GM21576 (cell line): ENCODE measurements around the gene FCHO1.
"Not testable (repeated sequence)": the region's sequence is repeated elsewhere in the genome, so short reads cannot be mapped to it uniquely, and the experiment has no call there.

ENCODE experiments used
- ATAC-seq: cut with Tn5 transposase; IDR thresholded peaks from one replicate; pipeline ENCODE4 v1.9.1; 2021; ENCODE audit warnings: mild to moderate bottlenecking, moderate library complexity; ENCODE audit not compliant: unreplicated experiment

Gene FCHO1

DNA sequence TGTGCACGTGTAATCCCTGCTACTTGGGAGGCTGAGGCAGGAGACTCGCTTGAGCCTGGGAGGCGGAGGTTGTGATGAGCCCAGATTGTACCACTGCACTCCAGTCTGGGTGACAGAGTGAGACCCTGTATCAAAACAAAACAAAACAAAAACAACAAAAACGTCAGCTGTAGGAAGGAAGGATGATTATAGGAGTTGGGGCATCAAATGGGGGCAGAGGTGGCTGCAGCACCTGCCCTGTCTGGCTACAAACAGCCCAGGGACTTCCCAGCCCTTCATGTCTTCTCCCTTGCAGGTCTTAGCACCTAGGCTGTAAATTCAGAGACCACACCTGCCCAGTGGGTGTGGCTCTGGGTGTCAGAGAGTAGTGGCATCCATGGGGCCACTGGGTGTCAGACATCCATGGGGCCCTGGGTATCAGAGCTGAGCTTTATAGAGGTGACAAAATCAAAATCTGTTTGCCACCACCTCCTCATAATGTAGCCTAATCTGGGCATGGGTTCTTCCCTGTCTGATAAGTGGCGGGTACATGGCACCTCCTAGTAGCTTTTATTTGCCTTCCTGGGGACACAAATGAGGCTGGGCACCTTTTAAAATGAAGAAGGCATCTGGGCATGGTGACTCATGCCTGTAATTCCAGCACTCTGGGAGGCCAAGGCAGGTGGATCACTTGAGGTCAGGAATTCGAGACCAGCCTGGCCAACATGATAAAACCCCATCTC is 38.9 kb downstream of the FCHO1 start:
- ATAC-seq = no peak

DNA sequence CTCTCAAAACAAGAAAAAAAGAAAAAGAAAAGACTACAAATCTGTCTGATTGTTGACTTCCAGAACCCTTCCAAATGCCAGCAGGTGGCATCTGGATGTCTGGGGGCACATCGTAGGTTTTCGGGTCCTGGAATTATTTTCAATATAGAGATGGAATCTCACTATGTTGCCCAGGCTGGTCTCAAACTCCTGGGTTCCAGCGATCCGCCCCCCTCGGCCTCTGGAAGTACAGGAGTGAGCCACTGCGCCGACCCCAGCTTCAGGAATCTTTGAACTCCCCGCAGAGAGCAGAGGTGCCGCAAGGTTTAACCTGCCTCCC is 43.1 kb downstream of the FCHO1 start:
- ATAC-seq = no peak

DNA sequence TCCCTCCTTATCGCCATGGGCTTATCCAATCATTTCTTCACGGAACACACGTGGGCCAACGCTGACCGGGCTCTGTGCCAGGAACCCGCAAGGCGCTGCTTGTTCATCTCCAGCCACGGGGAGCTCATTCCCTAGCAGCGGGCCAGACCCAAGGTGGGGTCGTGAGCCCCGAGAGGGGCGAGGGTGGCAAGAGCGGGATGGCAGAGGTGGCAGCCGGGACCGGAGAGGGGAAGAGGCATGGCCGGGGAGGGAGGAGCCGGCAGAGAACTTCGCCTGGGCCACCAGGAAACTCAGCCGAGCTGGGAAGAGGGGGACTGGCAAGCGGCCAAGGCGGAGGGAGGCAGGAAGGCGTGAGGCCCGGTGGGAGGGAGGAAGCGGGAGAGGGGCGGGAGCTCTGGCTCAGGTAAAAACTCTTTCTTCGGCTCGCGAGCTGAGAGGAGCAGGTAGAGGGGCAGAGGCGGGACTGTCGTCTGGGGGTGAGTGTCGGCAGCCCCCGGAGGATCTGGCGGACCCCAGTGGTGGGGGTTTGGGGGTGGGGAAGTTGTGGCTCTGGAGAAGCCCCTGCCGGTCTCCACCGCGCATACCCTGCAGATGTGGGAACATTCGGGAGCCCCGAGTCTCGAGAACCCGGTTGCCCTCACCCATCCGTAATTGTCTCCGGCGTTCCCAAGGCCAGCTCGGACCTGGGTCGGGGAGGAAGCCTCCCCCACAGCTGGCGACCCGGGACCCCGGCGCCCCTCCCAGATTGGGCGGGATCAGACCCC is 43.6 kb downstream of the FCHO1 start, which contains the start of gene B3GNT3:
Gene B3GNT3, plus strand, starts transcription at position 408 of the 764 bp plus-strand sequence. CDS start 12,670 bp downstream, outside the sequence.
- ATAC-seq = no peak

DNA sequence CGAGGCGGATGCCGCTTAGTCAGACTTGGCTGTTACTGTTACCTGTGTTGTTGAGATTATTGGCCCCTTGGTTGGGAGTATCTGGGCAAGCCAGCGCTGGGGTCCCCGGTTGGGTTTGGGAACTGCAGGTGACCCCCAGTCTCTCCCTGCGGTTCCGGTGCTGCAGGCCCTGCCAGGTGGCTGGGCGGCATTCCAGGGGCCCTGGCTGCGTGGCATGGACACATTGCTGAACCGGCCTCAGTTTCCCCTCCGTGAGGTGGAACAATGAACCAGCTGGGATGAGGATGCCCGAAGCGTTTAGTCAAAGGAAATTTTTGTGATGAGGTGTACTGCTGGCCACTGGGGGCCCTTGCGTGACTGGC is 44.2 kb downstream of the FCHO1 start:
- no peak for ATAC-seq

DNA sequence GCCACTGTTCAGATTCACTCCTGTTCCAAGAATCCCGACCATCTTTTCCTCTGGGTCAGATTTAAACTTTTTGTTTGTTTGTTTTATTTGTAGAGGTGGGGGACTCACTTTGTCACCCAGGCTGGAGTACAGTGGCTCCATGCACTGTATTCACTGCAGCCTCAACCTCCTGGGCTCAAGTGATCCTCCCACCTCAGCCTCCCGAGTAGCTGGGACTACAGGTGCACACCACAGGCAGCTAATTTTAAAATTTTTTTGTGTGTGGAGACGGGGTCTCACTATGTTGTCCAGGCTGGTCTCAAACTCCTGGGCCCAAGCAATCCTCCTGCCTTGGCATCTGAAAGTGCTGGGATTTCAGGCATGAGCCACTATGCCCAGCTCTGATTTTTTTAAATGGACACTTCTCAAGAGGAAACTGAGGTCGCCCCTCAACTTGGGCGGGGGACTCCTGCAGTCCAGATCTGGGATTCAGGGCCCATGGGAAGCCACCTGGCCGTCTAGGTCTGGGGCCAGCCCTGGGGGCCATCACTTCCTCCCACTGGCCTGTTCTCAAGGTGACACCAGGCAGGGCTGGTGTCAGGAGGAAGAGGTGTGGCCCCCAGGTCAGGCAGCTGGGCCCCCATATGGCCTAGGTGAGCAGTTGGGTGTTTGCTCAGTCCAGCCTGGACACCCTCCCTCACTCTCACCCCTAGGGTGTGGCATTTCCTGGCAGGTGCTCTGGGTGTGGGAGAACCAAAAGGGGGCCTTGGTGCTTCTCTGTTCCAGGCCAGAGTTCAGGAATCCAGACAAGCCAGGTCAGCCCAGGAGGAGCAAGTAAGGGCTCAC is 44.9 kb downstream of the FCHO1 start:
- no peak for ATAC-seq

DNA sequence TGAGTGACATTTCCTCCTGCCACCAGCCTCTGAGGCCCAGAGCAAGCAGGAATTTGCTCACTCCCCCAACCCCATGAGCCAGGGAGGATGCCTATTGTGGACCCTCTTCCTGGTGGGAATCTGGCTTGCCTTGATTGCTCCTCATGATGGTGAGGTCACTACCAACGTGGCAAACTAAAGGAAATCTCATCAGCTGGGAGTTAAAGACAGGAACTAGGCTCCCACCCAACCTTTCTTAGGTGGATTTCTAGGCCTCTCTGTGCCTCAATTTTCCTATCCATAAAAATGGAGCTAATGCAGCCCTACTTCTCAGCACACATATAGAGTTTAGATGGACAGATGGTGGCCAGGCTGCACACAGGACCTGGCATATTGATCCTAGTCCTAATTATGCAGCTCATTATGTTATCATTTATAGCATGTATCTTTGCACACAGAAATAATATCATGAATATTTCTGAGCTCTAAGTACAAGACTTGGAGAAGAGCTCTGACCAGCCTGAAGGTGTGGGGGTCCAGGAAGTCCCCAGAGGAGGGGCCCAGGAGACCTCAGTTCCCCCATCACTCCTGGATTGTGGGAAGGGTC is 45.7 kb downstream of the FCHO1 start:
- ATAC-seq = no peak

DNA sequence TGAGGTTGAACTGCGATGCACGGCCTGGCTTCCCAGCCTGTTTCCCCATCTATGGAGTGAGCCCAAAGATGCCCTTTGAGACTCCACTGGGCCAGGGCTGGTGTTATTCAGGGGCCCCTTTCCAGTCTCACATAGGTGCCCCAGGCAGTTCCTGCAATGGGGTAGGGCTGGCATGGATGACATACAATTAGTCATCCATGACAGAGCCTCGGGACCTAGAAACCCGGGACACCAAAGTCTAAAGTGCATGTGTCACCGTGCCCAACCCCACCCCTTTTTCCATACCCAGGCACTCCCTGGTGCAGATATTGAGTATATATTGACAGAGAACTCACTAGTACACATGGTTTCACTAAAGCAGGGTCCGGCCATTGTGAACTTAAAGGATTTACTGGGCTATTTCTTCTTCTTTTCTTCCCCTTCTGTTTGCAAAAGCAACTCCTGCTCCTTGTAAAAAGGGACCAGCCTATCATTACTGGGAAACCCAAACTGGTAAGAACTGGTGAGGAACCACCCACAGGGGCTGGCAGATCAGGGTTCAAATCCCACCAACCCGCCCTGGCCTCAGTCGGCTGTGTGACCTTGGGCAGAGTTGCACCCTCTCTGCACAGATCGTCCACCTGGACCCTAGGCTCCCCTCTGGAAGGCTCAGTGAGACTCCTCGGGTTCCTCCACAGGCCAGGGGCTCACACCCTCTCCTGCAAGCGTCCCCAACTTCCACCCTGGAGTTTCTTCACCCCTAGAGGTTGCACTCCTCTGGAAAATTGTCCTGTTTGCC is 46.3 kb downstream of the FCHO1 start:
- no peak for ATAC-seq

DNA sequence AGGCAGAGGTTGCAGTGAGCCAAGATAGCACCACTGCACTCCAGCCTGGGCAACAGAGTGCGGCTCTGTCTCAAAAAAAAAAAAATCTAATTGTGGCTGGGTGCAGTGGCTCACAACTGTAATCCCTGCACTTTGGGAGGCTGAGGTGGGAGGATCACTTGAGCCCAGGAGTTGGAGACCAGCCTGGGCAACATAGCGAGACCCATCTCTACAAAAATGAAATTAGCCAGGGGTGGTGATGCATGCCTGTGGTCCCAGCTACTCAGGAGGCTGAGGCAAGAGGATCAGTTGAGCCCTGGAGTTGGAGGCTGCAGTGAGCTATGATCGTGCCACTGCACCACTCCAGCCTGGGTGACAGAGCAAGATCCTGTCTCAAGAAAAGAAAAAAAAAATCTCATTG is 47.3 kb downstream of the FCHO1 start:
- not testable (repeated sequence) for ATAC-seq

DNA sequence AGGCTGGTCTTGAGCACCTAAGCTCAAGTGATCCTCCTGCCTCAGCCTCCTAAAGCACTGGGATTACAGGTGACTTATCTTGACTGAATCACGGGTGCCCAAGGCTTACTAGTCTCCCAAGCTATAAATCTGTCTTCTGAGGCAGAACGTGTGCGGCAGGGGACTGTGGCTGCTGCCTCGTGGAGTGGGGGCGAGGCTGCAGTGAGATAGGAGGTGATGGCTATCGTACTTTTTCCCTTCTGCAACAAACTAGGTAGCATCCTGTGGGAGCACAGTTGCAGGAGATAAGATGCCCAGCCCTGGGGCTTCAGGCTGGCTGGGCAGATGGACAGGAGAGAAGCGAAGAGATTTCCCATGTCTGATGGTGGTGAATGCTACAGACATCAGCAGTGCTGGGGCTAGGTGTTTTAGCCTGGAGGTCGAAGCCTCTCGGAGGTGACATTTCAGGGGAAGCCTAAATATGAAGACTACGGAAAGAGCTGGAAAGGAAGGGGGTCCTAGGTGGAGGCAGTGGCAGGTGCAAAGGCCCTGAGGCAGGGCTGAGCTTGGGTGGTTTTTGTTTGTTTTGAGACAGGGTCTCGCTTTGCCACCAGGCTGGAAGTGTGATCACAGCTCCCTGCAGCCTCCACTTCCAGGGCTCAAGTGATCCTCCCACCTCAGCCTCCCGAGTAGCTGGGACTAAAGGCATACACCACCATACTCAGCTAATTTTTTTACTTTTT is 51.0 kb downstream of the FCHO1 start:
- no peak for ATAC-seq

DNA sequence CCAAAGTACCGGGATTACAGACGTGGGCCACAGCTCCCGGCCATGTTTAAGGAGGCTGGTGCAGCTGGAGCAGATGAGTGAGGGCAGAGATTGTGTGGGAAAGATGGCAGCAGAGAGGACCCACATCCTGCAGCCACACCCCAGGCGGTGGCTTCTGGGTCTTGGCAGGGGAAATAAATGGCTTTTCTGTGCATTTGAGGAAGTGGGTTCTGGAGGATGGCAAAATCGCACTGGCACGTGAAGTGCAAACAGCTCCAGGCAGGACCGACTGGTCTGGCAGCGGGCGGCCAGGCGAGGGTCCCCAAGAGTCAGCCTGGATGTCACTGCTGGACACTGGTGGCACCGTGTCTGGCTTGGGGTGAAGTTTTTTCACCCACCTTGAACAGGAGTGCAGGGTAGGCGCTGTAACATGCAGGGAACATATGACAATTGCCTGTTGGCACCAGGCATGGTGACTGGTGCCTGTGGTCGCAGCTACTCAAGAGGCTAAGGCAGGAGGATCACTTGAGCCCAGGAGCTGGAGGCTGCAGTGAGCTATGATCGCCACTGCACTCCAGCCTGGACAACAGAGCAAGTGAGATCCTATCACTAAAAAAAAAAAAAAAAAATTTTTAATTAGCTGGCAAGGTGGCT is 52.1 kb downstream of the FCHO1 start:
- no peak for ATAC-seq

DNA sequence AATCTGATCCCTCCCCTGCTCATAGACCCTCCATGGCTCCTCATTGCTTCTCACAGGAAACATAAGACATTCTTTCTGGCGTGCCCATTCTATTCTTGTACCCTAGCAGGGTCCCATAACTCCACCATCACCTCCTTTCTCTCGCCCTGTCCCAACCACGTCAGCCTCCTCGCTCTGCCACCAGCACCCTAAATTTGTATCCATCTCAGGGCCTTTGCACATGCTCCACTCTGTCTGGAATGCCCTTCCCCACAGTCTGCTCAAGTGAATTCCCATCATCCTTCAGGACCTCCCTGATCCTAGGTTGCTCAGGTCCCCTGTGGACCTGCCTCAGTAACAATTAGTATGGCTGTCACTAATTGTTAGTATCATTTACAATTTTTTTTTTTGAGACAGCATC is 54.1 kb downstream of the FCHO1 start:
- no peak for ATAC-seq

DNA sequence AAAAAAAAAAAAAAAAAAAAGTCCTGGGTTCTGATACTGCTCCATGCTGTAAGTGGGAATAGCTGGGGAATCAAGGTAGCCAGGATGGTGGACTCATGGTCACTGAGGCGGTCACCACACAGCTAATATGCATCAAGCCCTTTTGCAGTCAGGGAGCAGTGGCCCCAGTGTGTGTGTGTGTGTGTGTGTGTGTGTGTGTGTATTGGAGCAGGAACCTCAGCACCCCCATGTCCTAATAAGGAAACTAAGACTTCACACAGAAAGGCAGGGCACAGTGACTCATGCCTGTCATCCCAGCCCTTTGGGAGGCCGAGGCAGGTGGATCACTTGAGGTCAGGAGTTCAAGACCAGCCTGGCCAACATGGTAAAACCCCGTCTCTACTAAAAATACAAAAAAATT is 55.7 kb downstream of the FCHO1 start:
- no peak for ATAC-seq

DNA sequence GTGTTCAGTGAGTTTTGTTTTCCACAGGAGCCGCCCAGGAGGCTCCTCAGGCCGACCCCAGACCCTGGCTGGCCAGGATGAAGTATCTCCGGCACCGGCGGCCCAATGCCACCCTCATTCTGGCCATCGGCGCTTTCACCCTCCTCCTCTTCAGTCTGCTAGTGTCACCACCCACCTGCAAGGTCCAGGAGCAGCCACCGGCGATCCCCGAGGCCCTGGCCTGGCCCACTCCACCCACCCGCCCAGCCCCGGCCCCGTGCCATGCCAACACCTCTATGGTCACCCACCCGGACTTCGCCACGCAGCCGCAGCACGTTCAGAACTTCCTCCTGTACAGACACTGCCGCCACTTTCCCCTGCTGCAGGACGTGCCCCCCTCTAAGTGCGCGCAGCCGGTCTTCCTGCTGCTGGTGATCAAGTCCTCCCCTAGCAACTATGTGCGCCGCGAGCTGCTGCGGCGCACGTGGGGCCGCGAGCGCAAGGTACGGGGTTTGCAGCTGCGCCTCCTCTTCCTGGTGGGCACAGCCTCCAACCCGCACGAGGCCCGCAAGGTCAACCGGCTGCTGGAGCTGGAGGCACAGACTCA is 56.5 kb downstream of the FCHO1 start:
- ATAC-seq = no peak

DNA sequence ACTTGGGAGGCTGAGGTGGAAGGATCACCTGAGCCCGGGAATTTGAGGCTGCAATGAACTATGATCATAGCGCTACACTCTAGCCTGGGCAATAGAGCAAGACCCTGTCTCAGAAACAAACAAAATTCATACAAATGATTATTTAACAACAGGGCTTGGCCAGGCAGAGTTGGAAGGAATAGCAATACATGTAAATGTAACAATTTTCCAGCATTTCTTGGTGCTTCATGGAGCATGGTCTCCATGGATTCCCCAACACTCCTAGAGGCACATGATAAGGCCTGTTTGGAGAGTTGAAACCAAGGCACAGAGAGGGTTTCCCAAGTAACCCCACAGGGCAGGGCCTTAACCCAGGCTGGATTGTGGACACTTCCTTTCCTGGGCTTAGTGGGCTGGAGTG is 59.8 kb downstream of the FCHO1 start:
- ATAC-seq = no peak

DNA sequence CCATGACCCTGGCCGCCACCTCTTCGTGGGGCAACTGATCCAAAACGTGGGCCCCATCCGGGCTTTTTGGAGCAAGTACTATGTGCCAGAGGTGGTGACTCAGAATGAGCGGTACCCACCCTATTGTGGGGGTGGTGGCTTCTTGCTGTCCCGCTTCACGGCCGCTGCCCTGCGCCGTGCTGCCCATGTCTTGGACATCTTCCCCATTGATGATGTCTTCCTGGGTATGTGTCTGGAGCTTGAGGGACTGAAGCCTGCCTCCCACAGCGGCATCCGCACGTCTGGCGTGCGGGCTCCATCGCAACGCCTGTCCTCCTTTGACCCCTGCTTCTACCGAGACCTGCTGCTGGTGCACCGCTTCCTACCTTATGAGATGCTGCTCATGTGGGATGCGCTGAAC is 60.4 kb downstream of the FCHO1 start:
- ATAC-seq = no peak

DNA sequence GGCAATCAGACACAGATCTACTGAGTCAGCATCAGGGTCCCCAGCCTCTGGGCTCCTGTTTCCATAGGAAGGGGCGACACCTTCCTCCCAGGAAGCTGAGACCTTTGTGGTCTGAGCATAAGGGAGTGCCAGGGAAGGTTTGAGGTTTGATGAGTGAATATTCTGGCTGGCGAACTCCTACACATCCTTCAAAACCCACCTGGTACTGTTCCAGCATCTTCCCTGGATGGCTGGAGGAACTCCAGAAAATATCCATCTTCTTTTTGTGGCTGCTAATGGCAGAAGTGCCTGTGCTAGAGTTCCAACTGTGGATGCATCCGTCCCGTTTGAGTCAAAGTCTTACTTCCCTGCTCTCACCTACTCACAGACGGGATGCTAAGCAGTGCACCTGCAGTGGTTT is 60.8 kb downstream of the FCHO1 start:
- no peak for ATAC-seq

DNA sequence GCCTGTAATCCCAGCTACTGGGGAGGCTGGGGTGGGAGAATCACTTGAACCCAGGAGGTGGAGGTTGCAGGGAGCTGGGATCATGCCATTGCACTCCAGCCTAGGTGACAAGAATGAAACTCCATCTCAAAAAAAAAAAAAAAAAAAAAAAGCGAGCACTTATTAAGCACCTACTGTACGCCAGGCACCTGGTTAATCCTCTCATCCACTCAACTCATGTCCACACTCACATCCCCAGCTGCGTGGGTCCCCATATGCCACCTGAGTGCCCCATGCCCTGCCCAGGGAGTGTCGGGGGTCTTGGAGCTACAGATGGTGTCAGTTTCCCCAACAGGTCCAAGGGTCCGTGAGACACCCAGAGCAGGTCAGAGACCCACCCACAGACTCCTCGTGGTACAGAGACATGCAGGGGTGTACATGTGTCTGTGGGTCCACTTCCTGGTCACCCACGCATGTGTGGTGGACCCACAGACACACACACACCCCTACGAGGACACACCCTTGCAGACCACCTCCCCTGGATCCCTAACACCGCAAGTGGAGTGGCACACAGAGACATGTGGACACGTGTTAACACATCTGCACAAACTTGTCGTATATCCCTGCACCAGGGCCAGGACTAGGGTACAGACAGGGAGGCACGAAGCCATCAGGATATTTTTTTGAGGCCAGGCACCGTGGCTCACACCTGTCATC is 66.5 kb downstream of the FCHO1 start:
- no peak for ATAC-seq

DNA sequence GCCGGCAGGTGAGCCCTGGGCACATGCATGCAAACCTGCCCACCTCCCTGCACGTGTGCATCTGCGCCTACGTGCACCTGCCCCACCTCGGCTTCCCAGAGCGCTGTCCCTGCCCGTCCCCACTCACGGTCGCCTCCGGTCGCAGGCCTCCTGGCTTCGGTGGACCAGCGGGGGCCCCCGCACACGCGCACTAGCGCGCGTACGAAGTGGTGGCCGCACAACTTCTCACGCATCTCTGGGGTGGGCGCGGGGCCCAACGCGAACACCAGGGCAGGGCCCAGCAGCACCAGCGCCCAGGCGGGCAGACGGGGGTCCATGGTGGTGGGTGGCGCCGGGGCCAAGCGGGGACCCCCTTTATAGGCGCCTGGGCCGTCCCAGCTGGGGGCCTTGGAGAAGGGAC is 69.9 kb downstream of the FCHO1 start, which contains the start of gene INSL3:
Gene INSL3, minus strand, starts transcription at position 330 of the 400 bp plus-strand sequence. Its CDS starts 13 bp downstream, at position 317.
- no peak for ATAC-seq
